T-helper 9 cell (primary cell): ENCODE measurements around the gene CENPS.
A peak's percentile ranks its signal among the peaks of the same experiment; 100 is the strongest.
"Not testable (repeated sequence)": the region's sequence is repeated elsewhere in the genome, so short reads cannot be mapped to it uniquely, and the experiment has no call there.

Source experiments
- DNase-seq: peaks from one replicate; pipeline ENCODE4 v3.0.0-alpha.2; 2020
- total RNA-seq, 2 donors: gene quantifications; one replicate each; lab custom pipeline; 2026; lab: John Stamatoyannopoulos, UW

CENPS gene
- total RNA-seq = 0 to 0.49 reads per million in 2 donors

DNA sequence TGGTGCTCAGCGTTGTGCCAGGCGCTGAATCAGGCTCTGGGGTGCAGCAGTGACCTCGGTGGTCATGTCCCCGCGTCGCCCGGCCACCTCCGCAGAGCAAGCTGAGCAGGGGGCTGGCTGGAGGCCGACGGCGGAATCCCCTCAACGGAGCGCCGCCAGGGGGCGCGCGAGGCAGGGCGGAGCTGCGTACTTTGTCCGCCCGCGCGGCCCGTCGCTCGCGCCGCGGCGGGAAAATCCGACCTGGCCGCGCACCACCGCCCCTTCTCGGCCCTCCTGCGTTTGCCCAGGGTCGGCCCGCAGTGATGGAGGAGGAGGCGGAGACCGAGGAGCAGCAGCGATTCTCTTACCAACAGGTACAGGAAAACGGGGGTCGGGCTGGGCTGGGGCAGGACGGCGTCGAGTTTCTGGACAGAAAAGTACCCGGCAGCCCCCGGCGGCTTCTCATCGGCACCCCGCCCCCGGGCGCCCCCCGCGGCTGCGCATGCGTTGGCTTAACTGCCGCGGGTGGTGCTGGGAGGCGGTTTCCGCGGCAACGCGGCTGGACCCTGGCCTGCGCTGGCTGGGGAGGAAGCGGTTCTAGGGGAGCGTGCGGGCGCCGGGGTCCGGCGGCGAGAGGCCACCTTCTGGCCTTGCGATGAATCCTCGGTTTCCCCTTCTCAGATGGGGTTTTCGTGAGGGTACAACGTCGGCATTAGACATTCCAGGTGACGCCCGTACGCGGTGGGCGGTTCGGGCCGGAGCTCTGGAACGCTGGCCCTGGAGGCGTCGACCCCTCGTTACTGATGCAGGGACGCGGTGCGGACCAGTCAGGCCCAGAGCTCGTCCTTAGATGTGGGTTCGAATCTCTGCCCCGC, at the start of gene CENPS:
CENPS (plus strand) TSS at position 218 of the 854 bp plus-strand sequence; CDS start at position 303, 85 bp downstream.
- peak; percentile 86 for DNase-seq

DNA sequence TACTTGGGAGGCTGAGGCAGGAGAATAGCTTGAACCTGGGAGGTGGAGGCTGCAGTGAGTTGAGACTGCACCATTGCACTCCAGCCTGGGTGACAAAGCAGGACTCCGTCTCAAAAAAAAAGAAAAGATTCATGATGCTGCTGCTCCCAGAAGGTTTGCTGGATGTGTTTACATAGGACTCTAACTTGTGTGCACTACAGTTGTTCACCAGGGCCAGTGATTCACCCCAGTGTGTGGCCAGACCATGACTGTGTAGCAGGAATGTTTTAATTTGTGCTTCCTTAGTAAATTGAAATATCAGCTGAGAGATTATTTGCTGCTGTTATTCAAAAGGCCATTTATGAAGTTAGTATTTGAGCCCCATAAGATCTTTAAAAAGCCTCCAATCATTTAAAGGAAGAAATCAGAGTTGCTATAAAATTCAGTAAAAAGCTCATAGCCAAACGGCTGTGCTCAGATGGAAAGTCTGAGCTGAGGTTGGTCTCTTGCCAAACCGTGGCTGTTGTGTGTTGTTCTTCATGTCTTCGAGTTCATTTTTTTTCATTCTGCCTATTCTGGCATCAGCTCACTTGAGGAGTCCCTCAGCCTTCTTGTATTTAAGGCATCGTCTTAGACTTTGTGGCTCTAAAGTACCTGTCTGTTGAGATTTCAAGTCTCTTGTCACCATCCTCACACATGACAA, 49.5 kb upstream of the CENPS start:
- DNase-seq = no peak

DNA sequence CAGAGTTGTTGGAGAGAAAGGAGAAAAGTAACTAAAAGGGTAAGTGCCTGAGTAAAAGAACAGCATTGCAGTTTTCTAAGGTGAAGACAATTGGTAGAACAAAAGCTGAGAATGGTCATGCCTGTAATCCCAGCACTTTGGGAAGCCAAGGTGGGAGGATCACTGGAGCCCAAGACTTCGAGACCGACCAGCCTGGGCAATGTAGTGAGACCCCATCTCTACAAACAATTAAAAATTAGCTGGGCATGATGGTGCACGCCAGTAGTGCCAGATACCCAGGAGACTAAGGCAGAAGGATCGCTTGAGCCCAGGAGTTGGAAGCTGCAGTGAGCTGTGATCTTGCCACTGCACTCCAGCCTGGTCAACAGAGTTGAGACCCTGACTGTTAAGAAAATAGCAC, 46.6 kb upstream of the CENPS start:
- no peak for DNase-seq

DNA sequence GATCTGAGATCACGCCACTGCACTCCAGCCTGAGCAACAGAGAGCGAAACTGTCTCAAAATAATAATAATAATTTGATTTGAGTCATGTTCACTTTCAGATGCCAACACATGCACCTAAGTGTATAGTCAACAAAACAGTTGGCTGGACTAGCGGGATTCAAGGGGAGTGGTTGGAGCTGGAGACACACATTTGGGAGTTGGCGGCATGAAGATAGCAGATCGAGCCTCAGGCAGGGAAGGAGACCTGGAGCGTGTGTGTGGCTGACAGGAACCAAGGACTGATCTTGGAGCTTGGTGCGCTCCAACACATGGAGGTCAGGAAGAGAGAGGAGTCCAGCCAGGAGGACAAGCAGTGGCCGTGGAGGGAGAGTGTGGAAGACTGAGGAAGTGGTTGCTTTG, 46.0 kb upstream of the CENPS start:
- no peak for DNase-seq

DNA sequence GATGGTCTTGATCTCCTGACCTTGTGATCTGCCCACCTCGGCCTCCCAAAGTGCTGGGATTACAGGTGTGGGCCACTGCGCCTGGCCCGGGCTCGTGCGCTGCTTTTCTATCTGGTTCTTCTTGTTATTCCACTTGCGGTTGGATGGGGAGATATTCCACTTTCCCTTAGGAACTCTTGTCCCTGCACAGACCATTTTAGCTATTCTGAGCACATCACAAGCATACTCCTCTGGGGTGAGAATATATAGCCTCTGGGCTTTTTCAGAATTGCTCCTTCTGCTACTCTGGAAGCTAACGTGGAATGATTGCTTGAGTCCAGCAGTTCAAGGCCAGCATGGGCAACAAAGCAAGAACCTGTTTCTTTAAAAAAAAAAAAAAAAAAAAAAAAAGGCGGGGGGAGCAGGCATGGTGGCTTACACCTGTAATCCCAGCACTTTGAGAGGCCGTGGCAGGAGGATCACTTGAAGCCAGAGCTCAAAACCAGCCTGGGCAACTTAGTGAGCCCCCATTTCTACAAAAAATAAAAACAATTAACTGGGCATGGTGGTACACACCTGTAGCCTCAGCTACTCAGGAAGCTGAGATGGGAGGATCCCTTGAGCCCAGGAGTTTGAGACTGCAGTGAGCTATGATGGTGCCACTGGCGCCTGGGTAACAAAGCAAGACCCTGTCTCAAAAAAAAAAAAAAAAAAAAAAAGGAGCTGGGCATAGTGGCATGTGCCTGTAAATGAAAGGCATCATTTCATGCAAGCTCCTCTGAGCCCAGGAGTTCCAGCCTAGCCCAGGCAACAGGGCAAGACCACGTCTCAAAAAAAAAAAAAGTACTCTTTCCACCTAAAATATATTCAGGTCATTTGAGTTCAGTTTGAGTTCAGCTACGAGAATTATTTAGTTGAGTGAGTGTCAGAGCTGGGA, 43.2 kb upstream of the CENPS start:
- no peak for DNase-seq

DNA sequence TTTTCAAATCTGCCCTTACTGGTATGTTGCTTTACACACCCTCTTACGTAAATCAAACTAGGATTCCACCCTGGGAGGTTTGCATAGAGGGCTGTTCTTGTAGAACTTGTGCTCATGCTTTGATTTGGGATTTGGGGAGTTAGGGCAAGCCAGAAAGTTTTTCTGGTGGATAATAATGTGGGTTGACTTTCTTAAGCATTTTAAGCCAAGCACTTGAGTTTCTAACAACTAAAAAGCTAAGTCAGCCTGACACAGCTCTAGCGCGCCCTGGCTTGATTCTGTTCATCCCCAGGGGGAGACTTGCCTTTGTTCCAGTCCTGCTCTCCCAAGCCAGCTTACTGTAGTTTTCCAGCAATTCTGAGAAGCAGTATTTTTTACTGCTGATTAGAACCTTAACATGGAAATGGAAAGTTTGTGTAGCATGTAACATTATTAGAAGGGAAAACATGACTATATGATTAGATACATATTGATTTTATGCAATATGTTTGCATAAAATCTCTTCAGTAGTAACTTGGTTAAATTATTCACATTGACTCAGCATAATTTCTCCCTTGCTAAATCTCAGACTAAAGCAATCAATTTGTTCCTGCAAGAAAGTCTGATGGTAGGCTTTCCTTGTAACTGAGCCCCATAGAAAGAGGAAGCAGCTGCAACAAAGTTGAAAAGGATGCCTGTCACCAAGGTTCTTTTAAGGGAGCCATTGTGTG, 42.4 kb upstream of the CENPS start:
- DNase-seq = no peak

DNA sequence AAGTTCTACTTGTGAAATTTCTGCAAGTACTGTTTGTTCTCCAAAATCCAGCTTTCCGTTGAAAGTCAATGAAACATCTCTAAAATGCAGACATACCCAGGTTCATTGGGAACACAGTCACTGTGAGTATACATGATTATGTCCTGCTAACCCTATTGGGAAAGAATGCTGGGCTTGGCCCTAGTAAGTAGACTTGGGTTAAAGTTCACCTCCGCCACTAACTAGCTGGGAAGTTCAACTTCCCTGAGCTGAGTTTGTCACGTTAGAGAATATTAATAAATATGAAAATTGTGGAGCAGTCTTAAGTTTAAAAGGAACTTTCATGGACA, 41.9 kb upstream of the CENPS start:
- DNase-seq = no peak

DNA sequence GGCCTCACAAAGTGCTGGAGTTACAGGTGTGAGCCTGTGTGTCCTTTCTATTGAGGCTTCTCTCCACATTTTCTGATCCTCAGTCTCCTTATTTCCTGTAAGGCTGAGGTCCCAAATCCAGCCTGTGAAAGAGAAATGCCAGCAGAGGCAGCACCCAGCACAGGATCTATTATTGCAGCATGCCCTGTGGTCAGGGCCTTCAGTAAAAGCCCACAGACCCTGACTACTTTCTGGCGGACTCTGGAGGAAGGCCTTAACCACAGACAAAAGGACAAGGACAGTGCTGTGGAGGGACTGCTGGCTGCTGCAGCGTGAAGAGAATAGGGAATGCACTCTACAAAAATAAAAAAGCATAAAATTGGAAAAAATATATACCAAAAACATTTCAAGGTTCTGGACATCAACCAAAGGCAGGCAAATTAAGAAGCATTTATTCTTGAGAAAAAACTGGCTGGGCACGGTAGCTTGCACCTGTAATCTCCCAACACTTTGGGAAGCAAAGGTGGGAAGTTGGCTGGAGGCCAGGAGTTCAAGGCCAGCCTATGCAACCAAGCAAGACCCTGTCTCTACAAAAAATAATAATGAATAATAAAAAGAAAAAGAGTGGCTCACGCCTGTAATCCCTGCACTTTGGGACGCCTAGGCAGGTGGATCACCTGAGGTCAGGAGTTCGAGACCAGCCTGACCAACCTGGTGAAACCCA, 40.8 kb upstream of the CENPS start:
- no peak for DNase-seq

DNA sequence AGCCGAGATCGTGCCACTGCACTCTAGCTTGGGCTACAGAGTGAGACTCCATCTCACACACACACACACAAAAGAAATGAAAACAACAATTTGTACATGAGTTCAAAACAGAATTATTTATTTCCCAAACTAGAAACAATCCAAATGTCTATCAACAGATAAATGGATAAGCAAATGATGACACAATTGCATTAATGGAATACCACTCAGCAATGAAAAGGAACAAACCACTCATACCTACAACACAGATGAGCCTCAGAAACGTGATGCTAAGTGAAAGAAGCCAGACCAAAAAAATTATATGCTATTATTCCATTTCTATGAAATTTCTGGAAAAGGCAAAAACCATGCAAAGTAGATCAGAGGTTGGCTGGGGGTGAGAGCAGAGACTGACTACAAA, 33.4 kb upstream of the CENPS start:
- DNase-seq = no peak

DNA sequence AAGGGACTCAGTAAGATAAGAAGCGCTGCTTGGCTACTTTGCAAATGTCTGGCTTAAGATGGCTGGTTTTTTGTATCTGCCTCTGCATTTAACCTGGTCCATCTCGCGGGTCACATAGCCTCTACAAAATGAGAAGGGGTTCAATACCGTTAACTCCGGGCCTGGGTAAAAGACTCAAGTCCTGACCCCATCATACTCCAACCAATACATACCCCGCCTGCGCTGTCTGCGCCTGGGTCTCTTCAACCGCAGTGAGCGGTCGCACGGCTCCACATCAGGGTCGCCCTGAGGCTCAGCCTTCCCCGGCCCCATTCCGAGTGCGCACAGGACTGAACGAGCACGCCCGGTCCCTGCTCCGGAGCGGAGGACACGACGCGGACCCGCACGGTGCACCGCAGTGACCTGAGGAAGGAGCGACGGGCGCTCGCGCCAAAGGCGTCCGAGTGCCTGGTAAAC, 31.9 kb upstream of the CENPS start:
- DNase-seq = no peak

DNA sequence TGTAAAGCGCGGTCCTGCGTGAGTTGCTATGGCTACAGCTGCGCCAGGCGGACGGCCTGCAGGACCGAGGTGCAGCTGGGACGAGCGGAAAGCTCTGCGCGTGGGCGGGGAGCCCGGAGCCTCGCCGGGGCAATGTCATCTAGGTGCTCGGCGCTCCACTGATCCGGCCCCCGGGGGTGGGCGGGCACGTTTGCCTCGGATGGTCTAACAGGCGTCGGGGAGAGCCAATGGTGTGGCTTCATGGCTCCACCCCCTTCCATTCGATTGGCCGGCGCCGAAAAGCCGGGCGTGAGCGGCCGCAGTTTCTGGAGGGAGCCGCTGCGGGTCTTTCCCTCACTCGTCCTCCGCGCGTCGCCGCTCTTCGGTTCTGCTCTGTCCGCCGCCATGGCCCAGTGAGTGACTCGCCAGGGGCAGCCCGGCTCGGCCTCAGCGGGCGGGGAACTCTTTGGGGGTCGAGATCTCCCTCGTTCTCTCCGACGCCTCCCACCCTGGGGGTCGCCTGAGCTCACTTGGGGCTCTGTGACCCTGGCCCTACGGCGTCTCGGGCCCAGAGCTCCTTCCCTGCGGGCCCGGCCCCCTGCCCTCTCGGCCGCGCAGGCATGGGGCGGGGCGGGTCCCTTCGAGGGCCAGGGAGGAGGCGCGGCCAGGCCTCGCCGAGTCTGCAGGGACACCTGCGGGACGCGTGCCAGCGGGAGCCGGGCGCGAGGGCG, 31.3 kb upstream of the CENPS start, which contains the start of gene PGD:
PGD (plus strand) TSS at position 331 of the 710 bp plus-strand sequence; CDS start at position 385, 54 bp downstream.
- peak; percentile 93 for DNase-seq

DNA sequence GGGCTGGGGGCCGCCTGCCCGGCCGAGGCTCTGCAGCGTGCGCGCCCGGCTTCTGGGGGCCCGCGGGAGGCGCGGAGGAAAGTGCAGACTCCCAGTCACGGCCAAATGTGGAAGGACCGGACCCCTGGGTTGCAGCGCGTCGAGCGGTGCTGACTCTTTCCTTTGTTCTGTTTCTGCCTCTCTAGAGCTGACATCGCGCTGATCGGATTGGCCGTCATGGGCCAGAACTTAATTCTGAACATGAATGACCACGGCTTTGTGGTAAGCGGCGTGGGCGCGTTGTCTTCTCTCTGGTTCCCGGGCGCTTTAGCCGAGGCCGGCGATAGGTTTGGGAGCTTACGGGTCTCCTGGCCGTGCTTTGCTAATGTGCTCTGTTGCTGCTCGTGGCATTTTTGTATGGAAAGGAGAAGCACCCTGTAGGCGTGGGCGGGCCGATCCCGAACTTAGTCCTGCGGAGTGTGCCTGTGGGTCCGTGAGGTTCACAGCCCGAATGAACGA, 30.7 kb upstream of the CENPS start:
- no peak for DNase-seq

DNA sequence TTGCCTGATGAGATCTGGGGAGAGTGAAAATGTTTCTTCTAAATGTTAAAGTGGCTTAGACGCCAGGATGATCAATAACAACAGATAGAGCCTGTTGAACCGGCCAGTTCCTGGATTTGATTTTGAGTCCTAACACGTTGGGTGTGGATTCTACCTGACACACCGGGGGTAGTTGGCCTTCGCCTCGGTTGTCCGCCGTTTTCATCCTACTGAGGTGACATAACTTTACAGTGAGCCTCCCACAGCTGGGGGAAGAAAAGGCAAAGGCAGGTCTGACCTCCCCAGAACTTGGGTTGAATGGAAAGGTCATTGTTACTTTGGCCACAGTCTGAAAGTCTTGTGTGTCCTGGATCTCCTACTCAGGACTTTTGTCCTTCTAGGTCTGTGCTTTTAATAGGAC, 30.2 kb upstream of the CENPS start:
- no peak for DNase-seq

DNA sequence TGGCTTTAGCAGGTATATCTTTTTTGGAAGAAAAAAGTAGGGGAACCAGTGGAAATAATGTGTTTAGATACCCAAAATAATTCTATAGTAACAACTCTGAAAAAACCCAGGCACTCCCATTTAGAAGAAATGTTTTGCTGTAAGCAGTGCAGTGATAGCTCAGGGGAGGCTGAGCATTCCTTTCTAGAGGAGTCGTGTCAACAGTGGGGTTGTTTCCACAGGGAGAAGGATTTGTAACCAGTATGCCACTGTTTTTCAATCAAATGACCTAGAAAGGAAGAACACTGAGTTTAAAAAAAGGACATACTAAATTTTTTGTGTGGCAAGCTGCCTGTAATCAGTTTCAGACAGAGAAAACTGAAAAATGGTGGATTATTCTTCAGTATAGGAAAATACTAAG, 29.0 kb upstream of the CENPS start:
- no peak for DNase-seq

DNA sequence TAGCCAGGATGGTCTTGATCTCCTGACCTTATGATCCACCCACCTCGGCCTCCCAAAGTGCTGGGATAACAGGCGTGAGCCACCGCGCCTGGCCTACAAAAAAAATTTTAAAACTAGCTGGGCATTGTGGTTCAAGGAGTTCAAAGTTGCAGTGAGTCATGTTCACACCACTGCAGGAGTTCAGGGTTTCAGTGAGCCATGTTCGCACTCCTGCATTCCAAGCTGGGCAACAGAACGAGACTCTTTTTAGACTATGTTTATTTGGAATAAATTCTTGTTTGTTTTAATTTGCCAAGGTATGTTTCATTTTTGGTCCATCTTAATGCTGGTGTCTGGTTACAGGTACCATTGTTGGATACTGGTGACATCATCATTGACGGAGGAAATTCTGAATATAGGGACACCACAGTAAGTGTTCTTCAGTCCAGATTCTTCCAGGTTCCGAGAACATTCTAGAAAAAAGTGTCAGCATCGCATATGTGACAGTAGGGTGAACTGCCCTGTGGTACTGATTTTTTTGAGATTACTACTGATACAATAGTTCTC, 27.4 kb upstream of the CENPS start:
- DNase-seq = no peak

DNA sequence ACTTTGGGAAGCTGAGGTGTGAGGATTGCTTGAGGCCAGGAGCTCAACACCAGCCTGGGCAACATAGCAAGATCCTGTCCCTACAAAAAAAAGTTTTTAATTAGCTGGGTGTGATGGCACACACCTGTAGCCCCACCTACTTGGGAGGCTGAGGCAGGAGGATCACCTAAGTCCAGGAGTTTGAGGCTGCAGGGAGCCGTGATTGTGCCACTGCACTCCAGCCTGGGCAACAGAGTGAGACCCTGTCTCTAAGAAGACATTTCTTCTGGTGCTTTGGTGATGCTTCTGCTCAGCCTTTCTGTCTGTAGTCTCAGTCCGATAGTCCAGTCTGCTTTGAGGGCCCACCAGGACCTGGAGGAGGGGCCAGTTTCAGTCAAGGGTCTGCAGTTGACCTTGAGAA, 23.0 kb upstream of the CENPS start:
- no peak for DNase-seq

DNA sequence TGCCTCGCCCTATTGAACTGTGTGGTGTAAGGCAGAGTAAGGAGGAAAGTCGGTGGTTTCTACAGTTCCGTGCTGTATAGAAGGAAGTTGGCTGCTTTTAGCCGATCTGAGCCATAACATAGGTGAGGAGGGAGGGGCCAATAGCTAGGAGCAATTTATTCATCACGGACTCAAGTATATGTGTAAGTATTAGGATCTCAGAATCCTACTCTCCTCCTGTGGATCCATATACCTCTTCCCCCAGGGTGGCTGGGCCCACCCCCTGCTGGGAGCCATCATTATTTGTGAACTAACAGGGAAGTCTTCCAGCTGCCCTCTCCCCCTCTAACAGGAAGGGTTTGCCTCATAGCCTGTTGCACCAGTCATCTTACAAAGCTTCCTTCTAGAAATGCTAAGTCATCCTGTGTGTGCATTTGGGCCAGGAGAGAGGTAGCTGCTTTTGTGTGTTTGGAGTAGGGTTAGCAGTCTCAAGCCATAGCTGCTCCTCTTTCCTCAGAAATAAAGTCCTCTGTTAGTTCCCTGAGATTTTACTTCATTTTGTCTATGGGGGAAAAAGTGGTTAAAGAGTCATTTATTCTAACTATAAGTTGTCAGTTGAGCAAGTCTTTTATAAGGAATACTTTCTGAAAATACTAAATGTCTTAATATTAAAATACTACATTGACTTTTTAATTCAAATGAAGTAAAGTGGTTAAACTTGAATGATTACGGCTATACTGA, 14.9 kb upstream of the CENPS start:
- DNase-seq = no peak

DNA sequence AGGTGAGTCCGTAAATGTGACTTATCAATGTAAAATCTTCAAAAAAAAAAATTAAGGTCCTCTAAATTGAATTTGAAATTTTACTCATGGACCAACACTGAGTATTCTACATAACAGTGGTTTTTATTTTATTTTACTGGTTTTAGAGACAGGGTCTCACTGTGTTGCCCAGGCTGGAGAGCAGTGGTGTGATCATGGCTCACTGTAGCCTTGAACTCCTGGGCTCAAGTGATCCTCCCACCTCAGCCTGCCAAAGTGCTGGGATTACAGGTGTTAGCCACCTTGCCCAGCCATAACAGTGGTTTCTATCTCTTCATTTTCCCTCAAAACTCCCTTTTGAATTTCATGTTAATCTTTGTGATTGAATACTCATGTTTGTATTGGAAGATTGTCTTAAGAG, 14.3 kb upstream of the CENPS start:
- DNase-seq = not testable (repeated sequence)

DNA sequence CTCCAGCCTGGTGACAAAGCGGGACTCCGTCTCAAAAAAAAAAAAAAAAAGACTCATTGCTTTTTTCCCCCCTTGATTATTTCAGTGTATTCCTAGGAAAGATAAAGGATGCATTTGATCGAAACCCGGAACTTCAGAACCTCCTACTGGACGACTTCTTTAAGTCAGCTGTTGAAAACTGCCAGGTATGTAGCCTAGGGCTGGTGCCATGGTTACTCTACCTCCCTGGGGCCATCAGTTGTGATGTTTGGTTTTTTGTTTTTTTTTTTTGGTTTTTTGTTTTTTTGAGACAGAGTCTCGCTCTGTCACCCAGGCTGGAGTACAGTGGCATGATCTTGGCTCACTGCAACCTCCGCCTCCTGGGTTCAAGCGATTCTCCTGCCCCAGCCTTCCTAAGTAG, 11.5 kb upstream of the CENPS start:
- DNase-seq = not testable (repeated sequence)

DNA sequence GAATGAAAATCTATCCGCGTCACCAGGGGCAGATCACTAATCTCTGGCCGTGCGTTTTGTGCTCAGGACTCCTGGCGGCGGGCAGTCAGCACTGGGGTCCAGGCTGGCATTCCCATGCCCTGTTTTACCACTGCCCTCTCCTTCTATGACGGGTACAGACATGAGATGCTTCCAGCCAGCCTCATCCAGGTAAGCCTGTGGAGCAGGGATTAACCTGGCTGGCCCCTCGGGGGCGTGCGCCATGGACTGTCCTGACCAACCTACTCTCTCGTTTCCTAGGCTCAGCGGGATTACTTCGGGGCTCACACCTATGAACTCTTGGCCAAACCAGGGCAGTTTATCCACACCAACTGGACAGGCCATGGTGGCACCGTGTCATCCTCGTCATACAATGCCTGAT, 10.9 kb upstream of the CENPS start:
- no peak for DNase-seq
